ENCODE data around the gene SLC2A11. TPM values are rescaled to one million over a fixed set of nuclear protein-coding genes. Genes with fewer than 3 reads are reported as not detected.

Gene SLC2A11
- total RNA-seq, 1 donor from 2014 or later: 22.4 TPM

GRCh38 chr22:23841736-23842445 is 15.8 kb upstream of the SLC2A11 start:
- no peak overlapping the region for H3K4me3 ChIP-seq (ENCODE audit: low read depth, low read length)
- TF ChIP-seq, protein P1, sequence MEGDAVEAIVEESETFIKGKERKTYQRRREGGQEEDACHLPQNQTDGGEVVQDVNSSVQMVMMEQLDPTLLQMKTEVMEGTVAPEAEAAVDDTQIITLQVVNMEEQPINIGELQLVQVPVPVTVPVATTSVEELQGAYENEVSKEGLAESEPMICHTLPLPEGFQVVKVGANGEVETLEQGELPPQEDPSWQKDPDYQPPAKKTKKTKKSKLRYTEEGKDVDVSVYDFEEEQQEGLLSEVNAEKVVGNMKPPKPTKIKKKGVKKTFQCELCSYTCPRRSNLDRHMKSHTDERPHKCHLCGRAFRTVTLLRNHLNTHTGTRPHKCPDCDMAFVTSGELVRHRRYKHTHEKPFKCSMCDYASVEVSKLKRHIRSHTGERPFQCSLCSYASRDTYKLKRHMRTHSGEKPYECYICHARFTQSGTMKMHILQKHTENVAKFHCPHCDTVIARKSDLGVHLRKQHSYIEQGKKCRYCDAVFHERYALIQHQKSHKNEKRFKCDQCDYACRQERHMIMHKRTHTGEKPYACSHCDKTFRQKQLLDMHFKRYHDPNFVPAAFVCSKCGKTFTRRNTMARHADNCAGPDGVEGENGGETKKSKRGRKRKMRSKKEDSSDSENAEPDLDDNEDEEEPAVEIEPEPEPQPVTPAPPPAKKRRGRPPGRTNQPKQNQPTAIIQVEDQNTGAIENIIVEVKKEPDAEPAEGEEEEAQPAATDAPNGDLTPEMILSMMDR (IDR thresholded peaks at IDR 0.05; ENCODE audit: insufficient read depth, low read length, poor library complexity, severe bottlenecking): no peak
- peaks cover 21% of the 10 kb centered on the region for H3K27me3 ChIP-seq (ENCODE audit: control insufficient read depth, insufficient read depth, low read length)
- no peaks in the 10 kb centered on the region for H3K36me3 ChIP-seq (ENCODE audit: control insufficient read depth, insufficient read depth, low read length)
- DNase-seq (ENCODE audit: low read depth): no peak

DNA sequence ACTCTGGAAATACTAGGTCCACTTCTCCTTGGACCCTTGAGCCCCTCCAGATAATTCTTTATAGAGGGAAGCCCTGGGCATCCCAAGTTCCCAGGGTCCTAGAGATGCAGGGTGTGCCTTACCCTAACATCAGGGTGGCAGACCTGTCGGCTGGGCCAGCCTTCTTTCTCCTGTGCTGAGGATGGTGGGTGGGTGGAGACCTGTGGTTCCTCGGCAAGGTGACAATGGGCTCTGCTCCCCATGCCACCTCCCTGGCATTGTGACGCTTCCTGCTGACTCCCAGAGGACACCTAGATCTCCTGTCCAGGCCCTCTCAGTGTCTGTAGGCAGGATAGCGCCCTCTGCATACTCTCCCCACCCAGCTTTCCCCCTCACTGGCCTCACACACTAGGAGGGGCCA is 15.1 kb upstream of the SLC2A11 start:
- TF ChIP-seq, protein P1 (IDR thresholded peaks at IDR 0.05; ENCODE audit: insufficient read depth, low read length, poor library complexity, severe bottlenecking): no peak
- Histone ChIP-seq H3K36me3 (ENCODE audit: control insufficient read depth, insufficient read depth, low read length) (no peaks in the 10 kb centered on the region), H3K27me3 (ENCODE audit: control insufficient read depth, insufficient read depth, low read length) (peaks cover 21% of the 10 kb centered on the region), H3K4me3 (ENCODE audit: low read depth, low read length) (no peak overlapping the region)
- no peak for DNase-seq (ENCODE audit: low read depth)

DNA sequence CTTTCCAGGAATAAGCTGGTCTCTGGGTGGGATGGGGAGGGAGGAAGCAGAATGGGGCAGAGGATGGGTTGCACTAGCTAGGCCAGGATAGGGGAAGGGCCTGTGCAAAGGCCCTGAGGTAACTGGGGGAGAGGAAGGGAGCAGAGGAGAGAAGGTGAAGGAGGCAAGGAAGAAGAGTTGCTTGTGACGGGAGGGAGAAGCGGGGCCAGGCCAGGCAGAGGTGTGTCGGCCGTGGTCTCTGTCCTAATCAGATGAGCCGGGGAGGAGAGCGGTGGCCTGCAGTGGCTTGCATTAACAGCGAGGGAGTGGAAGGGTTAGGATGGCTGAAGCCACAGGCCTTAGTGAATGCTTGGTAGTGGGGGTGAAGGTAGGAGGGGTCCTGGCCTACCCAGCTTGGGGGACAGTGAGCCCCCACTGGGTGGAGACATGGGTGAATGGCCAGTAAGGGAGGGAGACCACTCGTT is 12.9 kb upstream of the SLC2A11 start:
- H3K36me3 ChIP-seq (ENCODE audit: control insufficient read depth, insufficient read depth, low read length): no peaks in the 10 kb centered on the region
- H3K4me3 ChIP-seq (ENCODE audit: low read depth, low read length): no peak overlapping the region
- peaks cover 21% of the 10 kb centered on the region for H3K27me3 ChIP-seq (ENCODE audit: control insufficient read depth, insufficient read depth, low read length)
- TF ChIP-seq, protein P1 (IDR thresholded peaks at IDR 0.05; ENCODE audit: insufficient read depth, low read length, poor library complexity, severe bottlenecking): no peak
- DNase-seq (ENCODE audit: low read depth): no peak

- TF ChIP-seq, protein P1 (IDR thresholded peaks at IDR 0.05; ENCODE audit: insufficient read depth, low read length, poor library complexity, severe bottlenecking): no peak
- H3K27me3 ChIP-seq (ENCODE audit: control insufficient read depth, insufficient read depth, low read length): peaks cover 21% of the 10 kb centered on the region
- no peak for DNase-seq (ENCODE audit: low read depth)
- no peak overlapping the region for H3K4me3 ChIP-seq (ENCODE audit: low read depth, low read length)
- no peaks in the 10 kb centered on the region for H3K36me3 ChIP-seq (ENCODE audit: control insufficient read depth, insufficient read depth, low read length)
Measured at GRCh38 chr22:23845265-23846080, 12.2 kb upstream of the SLC2A11 start.

GRCh38 chr22:23846081-23846469 is 11.6 kb upstream of the SLC2A11 start:
- Histone ChIP-seq H3K4me3 (ENCODE audit: low read depth, low read length) (no peak overlapping the region), H3K27me3 (ENCODE audit: control insufficient read depth, insufficient read depth, low read length) (peaks cover 17% of the 10 kb centered on the region), H3K36me3 (ENCODE audit: control insufficient read depth, insufficient read depth, low read length) (no peaks in the 10 kb centered on the region)
- TF ChIP-seq, protein P1 (IDR thresholded peaks at IDR 0.05; ENCODE audit: insufficient read depth, low read length, poor library complexity, severe bottlenecking): no peak
- DNase-seq (ENCODE audit: low read depth): no peak

All from kidney epithelial cell (primary cell).